HG03565 (cell line): ENCODE results near the gene RBPJ.
A peak's percentile ranks its signal among the peaks of the same experiment; 100 is the strongest.

ENCODE experiments used
- ATAC-seq: cut with Tn5 transposase; IDR thresholded peaks from one replicate; pipeline ENCODE4 v1.9.1; 2021; ENCODE audit warnings: mild to moderate bottlenecking, moderate library complexity; ENCODE audit not compliant: unreplicated experiment

RBPJ gene

GRCh38 chr4:26452565-26453531 lies 132.0 kb downstream of the RBPJ start:
- ATAC-seq, result no peak

DNA sequence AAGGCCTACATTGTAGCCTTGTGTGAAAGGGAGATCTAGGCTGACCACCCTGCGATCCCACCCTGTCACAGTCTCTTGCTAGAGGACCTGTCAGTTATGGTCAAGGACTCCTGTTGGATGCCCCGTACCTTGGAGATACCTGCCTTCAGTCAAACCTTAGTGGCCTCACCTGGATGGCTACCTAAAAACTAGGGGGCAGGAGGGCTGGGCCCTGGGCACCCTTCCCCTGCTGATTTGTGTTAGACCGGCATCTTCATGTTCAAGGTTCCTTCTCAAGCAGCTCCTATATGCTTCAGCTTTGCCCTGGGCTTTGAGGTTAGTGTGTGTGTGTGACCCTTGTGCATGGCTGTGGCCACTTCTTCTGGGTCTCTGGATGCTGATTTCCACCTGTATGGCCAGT lies 134.1 kb downstream of the RBPJ start:
- ATAC-seq, result no peak

GRCh38 chr4:26455571-26455970 lies 134.8 kb downstream of the RBPJ start:
- ATAC-seq, result no peak

DNA sequence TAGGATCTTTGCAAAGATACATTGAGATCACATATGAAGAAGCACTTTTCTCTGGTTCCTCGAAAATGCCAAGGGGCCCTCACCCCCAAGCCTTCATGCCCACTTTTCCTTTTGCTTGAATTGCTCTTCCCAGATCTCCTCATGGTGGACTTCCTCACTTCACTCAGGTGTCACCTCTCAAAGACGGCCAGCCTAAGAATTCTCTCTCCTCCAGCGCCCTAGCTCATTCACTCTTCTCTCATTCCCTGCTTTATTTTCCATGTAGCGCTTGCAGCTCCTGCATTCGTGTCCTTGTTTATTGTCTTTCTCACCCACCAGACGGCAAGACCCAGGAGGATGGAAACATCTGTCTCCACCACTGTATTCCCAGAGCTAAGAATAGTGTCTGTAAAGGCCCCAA lies 136.6 kb downstream of the RBPJ start:
- no peak for ATAC-seq

DNA sequence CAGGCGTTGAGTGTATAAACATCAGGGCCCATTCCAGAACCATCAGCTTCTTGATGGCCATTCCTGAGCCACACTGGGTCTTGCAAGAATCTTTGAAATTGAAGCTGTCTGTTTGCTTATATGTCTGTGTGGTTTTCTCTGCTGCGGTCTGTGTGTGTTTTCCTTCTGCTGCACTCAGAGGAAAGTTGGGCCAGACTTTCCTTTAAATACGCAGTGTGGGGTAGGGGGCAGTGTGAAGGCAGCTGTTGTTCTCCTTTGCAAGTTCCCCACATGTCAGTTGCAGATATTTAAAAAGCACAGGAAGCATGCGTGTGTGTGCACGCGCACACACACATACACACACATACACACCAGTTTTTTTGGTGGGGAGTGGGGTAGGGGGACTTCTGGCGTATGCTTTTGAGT lies 137.3 kb downstream of the RBPJ start:
- ATAC-seq, result no peak

GRCh38 chr4:26459054-26459755 lies 138.4 kb downstream of the RBPJ start:
- peak; percentile 47 for ATAC-seq

DNA sequence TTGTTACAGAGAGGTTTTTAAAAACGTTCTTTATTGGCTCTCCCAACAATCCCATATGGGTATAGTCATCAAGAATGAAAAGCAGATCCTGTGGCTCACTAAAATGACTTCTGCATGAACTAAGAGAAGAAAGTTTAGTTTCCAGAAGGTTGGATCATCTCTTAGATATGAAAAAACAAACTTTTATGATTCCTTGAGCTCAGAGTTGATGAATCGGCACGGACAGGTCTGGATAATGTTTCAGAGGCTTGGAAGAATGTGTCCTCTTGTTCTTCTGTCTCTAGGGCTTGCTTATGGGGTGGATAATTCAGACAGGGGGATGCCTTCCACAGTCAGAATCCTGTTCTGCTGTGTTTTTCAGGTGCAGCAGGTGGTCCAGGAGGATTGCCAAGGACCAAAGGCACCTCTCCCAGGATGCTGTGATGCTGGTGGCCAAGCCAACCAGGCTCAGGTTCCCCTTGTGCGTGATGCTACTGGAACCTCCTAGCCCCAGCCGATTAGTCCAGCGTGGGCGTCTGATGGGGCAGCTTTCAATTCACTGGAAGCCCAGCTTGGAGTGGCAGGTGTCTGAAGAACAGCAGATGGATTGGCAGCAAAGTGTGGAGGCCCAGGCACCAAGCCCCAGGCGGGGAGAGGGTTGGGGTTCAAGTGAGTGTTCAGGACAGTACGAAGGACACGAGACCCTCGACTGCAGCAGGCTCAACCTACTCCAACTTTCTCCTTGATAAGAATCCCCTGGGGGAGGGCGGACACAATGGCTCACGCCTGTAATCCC lies 139.1 kb downstream of the RBPJ start:
- no peak for ATAC-seq

DNA sequence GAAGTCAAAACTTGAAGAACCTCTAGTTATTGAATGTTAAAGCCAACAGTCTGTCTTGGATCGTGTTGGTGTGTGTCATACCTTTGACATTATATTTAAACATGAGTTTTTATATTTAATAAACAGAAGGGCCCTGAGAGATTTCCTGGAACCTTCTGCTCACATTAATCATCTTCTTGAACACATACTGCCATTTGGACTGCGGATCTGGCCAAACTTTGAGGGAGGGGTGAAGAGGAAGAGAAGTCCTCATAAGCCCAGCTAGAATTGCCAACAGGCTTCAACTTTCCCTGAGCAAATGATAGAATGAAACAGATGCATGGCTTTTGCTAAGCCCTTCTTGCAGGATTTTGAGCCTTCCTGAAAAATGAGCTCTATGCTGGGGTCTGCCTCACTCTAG lies 142.1 kb downstream of the RBPJ start:
- ATAC-seq, result no peak

DNA sequence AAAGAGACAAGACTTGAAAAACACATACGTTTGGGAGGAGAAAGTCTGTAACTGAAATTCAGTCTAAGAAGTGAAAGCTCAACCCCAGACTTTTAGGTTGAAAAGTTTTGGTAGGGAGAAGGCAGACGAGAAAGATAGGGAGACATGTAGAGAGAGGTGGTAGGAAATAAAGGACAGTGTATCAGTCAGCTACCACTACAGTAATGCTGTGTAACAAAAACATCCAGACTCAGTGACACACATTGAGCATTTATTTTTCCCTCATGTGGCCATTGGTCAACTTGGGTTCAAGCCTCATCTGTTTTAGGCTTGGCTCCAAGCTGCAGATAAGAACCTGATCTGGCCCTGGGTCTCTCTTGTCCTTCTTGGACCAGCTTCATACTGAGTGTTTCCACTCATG lies 142.6 kb downstream of the RBPJ start:
- no peak for ATAC-seq

DNA sequence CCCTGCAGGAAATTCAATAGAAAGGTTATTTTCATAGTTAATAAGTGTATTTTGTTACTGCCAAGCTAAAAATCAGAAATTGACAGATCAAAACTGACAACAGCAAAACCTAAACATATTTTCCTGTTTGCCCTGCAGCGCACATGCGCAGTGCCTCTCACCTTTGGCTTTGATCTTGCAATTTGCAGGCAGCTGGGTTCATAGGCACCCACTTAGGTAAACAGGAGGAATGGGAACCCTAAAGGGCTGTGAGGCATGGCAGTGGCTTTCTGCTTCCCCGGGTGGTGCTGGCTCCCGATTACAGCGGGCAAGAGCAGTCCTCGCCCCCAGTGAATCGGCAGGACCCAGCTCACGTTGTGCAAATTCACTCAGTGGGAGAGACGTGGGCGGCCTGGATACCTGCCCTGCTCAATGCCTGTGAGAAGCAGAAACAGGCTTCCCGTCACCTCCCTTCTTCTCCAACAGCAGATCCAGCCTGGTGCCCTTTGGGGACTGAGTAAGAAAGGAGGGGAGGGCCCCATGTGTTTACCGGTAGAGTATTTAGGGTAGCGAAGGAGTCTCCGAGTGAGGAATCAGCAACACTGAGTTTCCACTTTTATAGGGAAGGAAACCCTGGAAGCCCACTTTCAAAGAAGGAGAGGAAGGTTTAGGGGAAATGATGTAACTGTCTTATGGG lies 143.7 kb downstream of the RBPJ start:
- ATAC-seq, result no peak

DNA sequence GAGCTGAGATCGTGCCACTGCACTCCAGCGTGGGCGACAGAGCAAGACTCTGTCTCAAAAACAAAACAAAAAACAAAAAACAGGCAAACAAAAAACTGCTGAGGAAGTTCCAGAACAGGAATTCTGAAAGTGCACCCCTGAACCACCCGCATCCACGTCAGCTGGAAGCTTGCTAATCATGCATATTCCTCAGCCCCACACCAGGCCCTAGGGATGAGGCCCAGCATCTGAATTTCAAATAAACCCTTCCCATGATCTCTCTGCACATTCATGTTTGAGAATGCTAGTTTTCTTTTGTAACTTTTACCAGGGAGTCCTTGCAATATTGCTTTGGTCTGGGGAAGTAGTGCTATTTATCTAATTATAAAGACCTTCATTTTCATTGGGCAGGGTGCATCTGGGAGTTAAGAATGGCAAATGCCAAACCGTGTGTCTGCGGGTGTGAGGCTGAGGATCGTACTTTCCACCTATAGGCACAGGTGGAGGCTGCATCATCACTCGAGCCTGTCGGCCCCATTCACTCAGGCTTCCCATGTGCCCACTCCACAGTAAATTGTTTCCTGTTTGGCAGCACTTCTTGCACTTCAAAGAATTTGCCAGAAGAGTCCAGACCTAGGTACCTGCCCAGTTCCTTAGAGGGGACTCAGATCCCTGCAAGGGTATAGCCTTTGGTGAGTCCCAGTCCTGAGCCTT lies 145.9 kb downstream of the RBPJ start:
- ATAC-seq, result no peak

DNA sequence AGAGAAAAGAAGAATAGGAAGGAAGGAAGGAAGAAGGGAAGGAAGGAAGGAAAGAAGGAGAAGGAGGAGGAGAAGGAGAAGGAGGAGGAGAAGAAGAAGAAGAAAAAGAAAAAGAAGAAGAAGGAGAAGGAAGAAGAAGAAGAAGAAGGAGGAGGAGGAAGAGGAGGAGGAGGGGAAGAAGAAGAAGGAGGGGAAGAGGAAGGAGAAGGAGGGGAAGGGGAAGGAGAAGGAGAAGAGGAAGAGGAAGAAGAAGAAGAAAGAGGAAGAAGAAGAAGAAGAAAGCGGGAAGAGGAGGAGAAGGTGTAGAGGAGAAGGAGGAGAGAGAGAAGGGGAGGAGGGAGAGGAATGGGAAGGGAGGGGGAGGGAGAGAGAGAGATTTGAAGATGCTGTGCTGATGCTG lies 146.9 kb downstream of the RBPJ start:
- ATAC-seq, result no peak

DNA sequence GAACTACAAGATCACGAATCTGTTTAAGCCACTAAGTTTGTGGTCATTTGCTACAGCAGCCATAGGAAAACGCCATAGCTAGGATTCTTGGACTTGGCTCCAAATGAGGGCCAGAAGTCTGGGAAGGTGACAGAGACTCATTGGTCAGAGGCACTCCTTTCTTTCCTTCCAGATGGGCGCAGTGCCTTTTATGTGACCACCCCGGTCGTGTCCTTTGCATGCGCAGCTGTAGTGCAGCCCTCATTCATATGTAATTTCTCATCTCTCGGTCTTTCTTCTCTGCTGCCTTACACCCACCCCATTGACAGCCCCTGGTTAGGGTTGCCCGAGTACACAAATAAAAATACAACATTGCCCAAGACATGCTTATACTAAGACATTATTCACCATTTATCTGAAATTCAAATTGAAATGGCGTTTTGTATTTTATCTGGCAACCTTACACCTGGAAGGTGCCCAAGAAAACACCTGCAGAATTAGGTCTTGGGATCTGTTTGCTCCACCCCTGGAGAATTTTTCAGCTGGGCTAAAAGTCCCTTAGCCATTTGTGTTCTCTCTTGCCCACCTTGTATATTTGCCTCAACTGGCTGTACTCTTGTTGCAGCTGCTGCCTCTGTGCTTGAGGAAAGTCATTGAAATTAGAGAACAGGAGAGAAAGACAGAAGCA lies 147.6 kb downstream of the RBPJ start:
- no peak for ATAC-seq

DNA sequence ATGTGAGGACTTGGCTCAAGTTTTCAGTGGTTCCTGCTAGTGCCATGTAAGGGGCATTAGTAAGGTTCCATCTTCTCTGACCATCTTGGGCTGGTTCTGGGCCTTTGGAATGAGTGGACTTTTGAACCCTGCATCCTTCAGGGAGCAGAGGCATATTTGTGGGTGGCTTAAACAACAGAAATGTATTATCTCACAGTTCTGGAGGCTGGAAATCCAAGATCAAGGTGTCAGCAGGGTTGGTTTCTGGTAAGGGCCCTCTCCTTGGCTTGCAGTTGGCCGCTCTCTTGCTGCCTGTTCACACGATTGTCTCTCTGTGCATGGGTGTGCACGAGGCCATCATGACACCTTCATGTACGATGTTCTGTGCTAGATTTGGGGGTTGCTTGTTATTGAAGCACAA lies 148.2 kb downstream of the RBPJ start:
- no peak for ATAC-seq

DNA sequence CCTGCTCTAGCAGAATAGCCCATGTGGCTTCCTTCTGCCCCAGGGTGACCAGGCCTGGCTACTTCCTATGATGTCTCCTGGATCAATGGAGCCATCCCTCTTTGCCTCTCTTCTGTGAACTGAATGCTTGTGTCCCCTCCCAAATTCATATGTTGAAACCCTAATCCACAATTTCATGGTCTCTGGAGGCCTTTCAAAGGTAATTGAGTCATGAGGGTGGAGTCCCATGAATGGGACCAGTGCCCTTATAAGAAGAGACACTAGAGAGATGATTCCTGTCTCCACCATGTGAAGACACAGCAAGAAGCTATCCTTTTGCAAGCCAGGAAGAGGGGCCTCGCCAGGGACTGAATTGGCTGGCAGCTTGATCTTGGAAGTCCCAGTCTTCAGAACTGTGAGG lies 151.1 kb downstream of the RBPJ start:
- ATAC-seq, result no peak

- no peak for ATAC-seq
Observed at GRCh38 chr4:26473893-26474292, 153.1 kb downstream of the RBPJ start.

DNA sequence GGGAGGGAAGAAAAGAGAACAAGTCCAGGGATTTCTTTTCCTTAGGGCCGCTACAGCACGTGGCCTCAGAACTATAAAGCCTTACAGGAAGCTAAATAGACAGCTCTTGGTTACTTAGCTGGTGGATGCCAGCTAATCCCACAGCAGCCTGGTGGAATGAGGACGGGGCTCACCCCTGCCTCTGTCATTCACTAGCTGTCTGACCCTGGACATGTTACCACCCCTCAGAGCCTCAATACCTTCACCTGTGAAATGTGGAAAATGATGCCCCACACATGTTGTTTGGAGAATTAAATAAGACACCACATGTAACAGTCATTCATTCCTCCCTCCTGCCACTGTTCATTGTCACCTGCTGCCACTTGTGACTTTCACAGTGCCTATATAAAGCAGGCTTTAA lies 153.7 kb downstream of the RBPJ start:
- ATAC-seq, result no peak

DNA sequence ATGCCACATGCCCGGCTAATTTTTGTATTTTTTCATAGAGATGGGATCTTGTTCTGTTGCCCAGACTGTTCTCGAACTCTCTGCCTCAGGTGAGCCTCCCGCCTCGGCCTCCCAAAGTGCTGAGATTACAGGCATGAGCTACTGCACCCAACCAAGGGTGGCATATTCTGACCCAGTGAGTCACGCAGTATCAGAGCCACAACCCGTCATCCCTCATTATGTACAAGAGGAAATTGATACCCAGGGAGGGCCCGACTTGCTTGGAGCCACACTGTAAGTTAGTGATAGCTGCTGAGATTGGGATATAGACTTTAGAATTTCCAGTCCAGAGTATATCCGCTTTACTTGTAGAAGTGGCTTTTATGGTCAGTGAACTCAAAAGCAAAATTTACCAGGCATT lies 154.9 kb downstream of the RBPJ start:
- ATAC-seq, result no peak

- ATAC-seq, result no peak
Observed at GRCh38 chr4:26476545-26476944, 155.7 kb downstream of the RBPJ start.

DNA sequence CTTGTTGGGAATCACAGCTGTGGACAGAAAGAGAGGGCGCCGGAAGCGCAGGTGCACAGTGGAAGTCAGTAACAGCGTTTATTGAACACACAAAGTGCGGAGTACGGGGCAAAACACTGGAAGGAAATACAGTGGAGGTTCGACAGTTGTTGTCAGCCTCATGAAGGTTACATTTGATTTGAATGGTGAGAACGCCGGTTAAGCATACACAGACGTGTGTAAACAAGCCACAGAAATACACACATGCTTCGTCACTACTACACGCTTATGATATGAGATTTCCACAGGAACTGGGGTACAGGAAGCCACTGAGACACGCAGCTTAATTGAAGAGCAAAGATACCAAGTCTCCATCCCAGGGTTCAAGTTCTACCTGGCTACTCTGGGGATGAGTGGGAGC lies 157.5 kb downstream of the RBPJ start:
- ATAC-seq, result no peak
